Activated gamma-delta T cell treated with anti-CD3 and anti-CD28 coated beads, Interleukin-2, amount 50 U/mL, for 16 hours (primary cell): ENCODE data around the gene DLD.
A peak's percentile ranks its signal among the peaks of the same experiment; 100 is the strongest.
"Not testable (repeated sequence)": the region's sequence is repeated elsewhere in the genome, so short reads cannot be mapped to it uniquely, and the experiment has no call there.

Source experiments
- DNase-seq: peaks from one replicate; pipeline ENCODE4 v3.0.0-alpha.2; 2020; ENCODE audit warnings: low read depth

Gene DLD

GRCh38 chr7:107890962-107891635, at the start of gene DLD:
Gene DLD (plus strand): TSS chr7:107891183. CDS start chr7:107891251, 68 bp downstream.
- DNase-seq, result peak; percentile 88

- no peak for DNase-seq
Observed at GRCh38 chr7:107842213-107842612, 48.8 kb upstream of the DLD start.

- DNase-seq, result no peak
Observed at GRCh38 chr7:107843184-107843583, 47.8 kb upstream of the DLD start.

- no peak for DNase-seq
Observed at GRCh38 chr7:107846324-107846723, 44.7 kb upstream of the DLD start.

- DNase-seq, result no peak
Observed at GRCh38 chr7:107847168-107847835, 43.7 kb upstream of the DLD start.

GRCh38 chr7:107847836-107848175, 43.2 kb upstream of the DLD start:
- not testable (repeated sequence) for DNase-seq

- DNase-seq, result not testable (repeated sequence)
Observed at GRCh38 chr7:107848211-107848610, 42.8 kb upstream of the DLD start.

- DNase-seq, result no peak
Observed at GRCh38 chr7:107850216-107850615, 40.8 kb upstream of the DLD start.

- DNase-seq, result no peak
Observed at GRCh38 chr7:107850643-107851042, 40.3 kb upstream of the DLD start.

GRCh38 chr7:107854454-107854853, 36.5 kb upstream of the DLD start:
- no peak for DNase-seq

- no peak for DNase-seq
Observed at GRCh38 chr7:107854989-107855388, 36.0 kb upstream of the DLD start.

GRCh38 chr7:107856806-107857540, 34.0 kb upstream of the DLD start:
- no peak for DNase-seq

GRCh38 chr7:107857541-107857912, 33.5 kb upstream of the DLD start:
- no peak for DNase-seq

GRCh38 chr7:107858280-107858679, 32.7 kb upstream of the DLD start:
- no peak for DNase-seq

- no peak for DNase-seq
Observed at GRCh38 chr7:107860279-107860961, 30.6 kb upstream of the DLD start.

- DNase-seq, result no peak
Observed at GRCh38 chr7:107860981-107861652, 29.9 kb upstream of the DLD start.

- DNase-seq, result no peak
Observed at GRCh38 chr7:107865956-107866775, 24.8 kb upstream of the DLD start.

- no peak for DNase-seq
Observed at GRCh38 chr7:107867858-107868466, 23.0 kb upstream of the DLD start.

- no peak for DNase-seq
Observed at GRCh38 chr7:107870427-107871000, 20.5 kb upstream of the DLD start.

GRCh38 chr7:107874111-107874510, 16.9 kb upstream of the DLD start:
- DNase-seq, result no peak
